Activated CD4-positive, alpha-beta T cell treated with anti-CD3 and anti-CD28 coated beads, Interleukin-2, amount 10 ng/mL, durations not matched to agents 7 days and 5 days (primary cell): Measurements from ENCODE around the gene MYO9B. TPM values are rescaled to one million over a fixed set of nuclear protein-coding genes. Genes with fewer than 3 reads are reported as not detected.

ENCODE experiments used
- CTCF ChIA-PET: fragments of 350-600 bp; sonication (Branson Sonifier 250); formaldehyde crosslinking; loops from one replicate; lab custom pipeline; 2021; ENCODE audit warnings: antibody characterized with exemption; lab: Charles Lee
- POLR2A ChIA-PET: fragments of 350-600 bp; sonication (Branson Sonifier 250); formaldehyde crosslinking; loops from one replicate; lab custom pipeline; 2021; ENCODE audit warnings: antibody characterized with exemption; lab: Charles Lee
- DNase-seq: peaks from one replicate; pipeline ENCODE4 v3.0.0-alpha.2; 2020
- H3K27ac Mint-ChIP-seq: one replicate; pipeline ENCODE4 v1.8.0; 2021; ENCODE audit warnings: mild to moderate bottlenecking, moderate library complexity, mixed read lengths
- H3K27me3 Mint-ChIP-seq: one replicate; pipeline ENCODE4 v1.8.0; 2021; ENCODE audit warnings: mixed read lengths
- H3K36me3 Mint-ChIP-seq: one replicate; pipeline ENCODE4 v1.8.0; 2021; ENCODE audit warnings: low read depth, mixed read lengths
- H3K4me1 Mint-ChIP-seq: one replicate; pipeline ENCODE4 v1.8.0; 2021; ENCODE audit warnings: mixed read lengths
- H3K4me3 Mint-ChIP-seq: one replicate; pipeline ENCODE4 v1.8.0; 2021; ENCODE audit warnings: mild to moderate bottlenecking, moderate library complexity, mixed read lengths
- H3K9me3 Mint-ChIP-seq: one replicate; pipeline ENCODE4 v1.8.0; 2021; ENCODE audit warnings: mixed read lengths
- total RNA-seq, 2 experiments: library from RNA; stranded (reverse); gene quantifications; one replicate each; pipeline ENCODE4 v1.2.3, GENCODE V29; 2021

The MYO9B gene
- total RNA-seq, 2 experiments from 2014 or later: 217 to 218 TPM

DNA sequence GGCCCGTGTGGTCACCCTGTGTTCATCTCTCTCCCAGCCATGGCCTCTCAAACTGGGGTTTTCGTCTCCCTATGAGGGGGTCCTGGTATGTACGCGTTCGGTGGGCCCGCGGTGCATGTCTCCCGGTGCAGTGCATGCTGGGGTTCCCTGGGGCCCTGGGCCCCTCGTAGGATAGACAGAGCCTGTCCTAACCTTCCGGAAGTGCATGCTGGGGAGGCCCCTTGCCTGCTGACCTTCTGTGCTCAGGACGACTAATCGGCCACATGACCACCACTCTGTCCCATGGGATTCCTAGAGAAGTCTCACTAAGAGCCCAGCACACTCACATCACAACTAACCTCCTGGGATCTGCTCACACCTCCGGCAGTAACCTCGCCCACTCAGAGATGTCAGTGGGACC is 134.7 kb downstream of the MYO9B start:
- H3K9me3 Mint-ChIP-seq: no peaks in the 10 kb centered on the region
- CTCF ChIA-PET: interaction anchor here (1.4 kb wide), 1 partner anchor 13 kb away, joined by 3 read pairs; no protein-coding TSS in a partner anchor
- no peaks in the 10 kb centered on the region for H3K27me3 Mint-ChIP-seq
- H3K27ac Mint-ChIP-seq: no peak overlapping the region
- POLR2A ChIA-PET: no interaction called here
- DNase-seq: no peak
- H3K4me1 Mint-ChIP-seq: peaks cover 25% of the 10 kb centered on the region
- H3K4me3 Mint-ChIP-seq: no peak overlapping the region
- H3K36me3 Mint-ChIP-seq: peaks cover 38% of the 10 kb centered on the region

DNA sequence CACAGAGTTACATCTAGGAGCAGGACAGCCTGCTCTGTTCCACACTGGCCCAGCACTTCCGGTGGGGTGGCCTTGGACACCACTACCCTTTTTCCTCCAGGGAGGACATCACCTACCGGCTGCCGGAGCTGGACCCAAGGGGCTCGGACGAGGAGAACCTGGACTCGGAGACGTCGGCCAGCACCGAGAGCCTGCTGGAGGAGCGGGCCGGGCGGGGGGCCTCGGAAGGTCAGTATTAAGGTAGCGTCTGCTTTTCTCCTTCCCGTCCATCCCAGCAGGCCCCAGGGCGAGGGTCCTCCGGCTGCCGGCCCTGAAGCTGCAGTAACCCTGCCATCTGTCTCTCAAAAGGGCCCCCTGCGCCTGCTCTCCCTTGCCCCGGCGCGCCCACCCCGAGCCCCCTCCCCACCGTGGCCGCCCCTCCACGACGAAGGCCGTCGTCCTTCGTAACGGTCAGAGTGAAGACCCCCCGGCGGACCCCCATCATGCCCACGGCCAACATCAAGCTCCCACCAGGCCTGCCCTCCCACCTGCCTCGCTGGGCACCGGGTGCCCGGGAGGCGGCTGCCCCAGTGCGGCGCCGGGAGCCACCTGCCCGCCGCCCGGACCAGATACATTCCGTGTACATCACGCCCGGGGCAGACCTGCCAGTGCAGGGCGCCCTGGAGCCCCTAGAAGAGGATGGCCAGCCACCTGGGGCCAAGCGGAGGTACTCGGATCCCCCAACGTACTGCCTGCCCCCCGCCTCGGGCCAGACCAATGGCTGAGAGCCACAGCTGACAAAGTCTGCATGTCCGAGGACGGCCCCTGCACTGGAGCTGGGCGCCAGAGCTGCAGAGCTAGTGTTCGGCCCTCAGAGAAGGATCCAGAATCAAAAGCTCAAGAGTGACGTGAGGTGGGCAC is 136.2 kb downstream of the MYO9B start:
- Mint-ChIP-seq H3K27ac (no peak overlapping the region), H3K4me1 (peaks cover 35% of the 10 kb centered on the region), H3K4me3 (no peak overlapping the region), H3K27me3 (no peaks in the 10 kb centered on the region), H3K36me3 (peaks cover 36% of the 10 kb centered on the region), H3K9me3 (no peaks in the 10 kb centered on the region)
- no peak for DNase-seq
- ChIA-PET POLR2A (no interaction called here), CTCF (interaction anchor here (1.4 kb wide), 1 partner anchor 12 kb away, joined by 3 read pairs; no protein-coding TSS in a partner anchor)

GRCh38 chr19:17213334-17213733 is 137.8 kb downstream of the MYO9B start:
- ChIA-PET POLR2A (no interaction called here), CTCF (no interaction called here)
- no peak overlapping the region for H3K4me3 Mint-ChIP-seq
- peaks cover 43% of the 10 kb centered on the region for H3K36me3 Mint-ChIP-seq
- H3K4me1 Mint-ChIP-seq: peaks cover 35% of the 10 kb centered on the region
- H3K9me3 Mint-ChIP-seq: no peaks in the 10 kb centered on the region
- DNase-seq: no peak
- H3K27me3 Mint-ChIP-seq: no peaks in the 10 kb centered on the region
- H3K27ac Mint-ChIP-seq: no peak overlapping the region

- Mint-ChIP-seq H3K4me3 (peak overlapping the region; percentile 76), H3K9me3 (no peaks in the 10 kb centered on the region), H3K27ac (peak overlapping the region; percentile 98), H3K4me1 (peaks cover 25% of the 10 kb centered on the region), H3K36me3 (peaks cover 38% of the 10 kb centered on the region), H3K27me3 (no peaks in the 10 kb centered on the region)
- ChIA-PET CTCF (interaction anchor here (0.5 to 1.7 kb wide), 9 partner anchors 9 to 121 kb away, joined by 3 to 5 read pairs (median 3); partner anchors contain the start of gene DDA1), POLR2A (interaction anchor here (1.1 to 1.4 kb wide), 2 partner anchors 52 to 138 kb away, joined by 3 to 5 read pairs; partner anchors contain the start of gene BABAM1)
- no peak for DNase-seq
Observed at GRCh38 chr19:17214508-17215126, 139.0 kb downstream of the MYO9B start.

DNA sequence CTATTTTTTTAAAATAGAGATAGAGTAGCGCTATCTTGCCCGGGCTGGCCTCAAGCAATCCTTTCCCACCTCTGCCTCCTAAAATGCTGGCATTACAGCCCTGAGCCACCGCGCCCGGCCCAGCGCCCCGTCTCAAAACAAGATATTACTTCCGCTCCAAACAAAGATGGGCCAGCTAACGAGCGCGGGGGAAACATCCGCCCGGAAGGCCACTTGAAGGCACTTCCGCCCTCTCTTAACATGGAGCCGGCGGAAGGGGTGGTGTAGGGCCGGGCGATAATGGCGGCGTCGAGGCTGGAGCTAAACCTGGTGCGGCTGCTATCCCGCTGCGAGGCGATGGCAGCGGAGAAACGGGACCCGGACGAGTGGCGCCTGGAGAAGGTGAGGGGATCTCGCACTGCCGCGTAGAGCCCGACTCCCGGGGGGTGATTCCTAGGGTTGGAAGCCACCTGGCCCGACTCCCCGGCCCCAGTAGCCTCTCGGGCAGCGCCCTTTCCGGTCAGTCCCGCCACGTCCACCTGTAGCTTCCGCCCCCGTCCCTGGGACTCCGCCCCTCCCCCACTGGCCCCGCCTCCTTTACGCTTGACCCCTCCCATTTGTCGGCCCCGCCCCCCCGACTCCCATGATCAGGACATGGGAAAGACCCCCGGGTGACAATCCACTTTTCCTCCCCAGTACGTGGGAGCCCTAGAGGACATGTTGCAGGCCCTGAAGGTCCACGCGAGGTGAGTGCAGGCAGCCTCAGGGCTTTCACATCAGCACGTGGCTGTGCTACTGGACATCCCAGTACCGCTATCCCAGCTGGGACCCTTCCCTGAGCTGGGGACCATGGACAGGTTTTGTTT is 139.8 kb downstream of the MYO9B start, which contains the start of gene USE1:
USE1 (plus strand) TSS at position 231 of the 845 bp plus-strand sequence; CDS start at position 280, 49 bp downstream.
- H3K36me3 Mint-ChIP-seq: peaks cover 36% of the 10 kb centered on the region
- H3K9me3 Mint-ChIP-seq: no peaks in the 10 kb centered on the region
- POLR2A ChIA-PET: interaction anchor here (1.1 to 1.4 kb wide), 3 partner anchors 11 to 138 kb away, joined by 3 to 5 read pairs (median 3); partner anchors contain the start of genes BABAM1 and OCEL1
- H3K27ac Mint-ChIP-seq: peak within 1 kb of the TSS; percentile 98
- no peaks in the 10 kb centered on the region for H3K27me3 Mint-ChIP-seq
- peaks cover 21% of the 10 kb centered on the region for H3K4me1 Mint-ChIP-seq
- peak within 1 kb of the TSS; percentile 76 for H3K4me3 Mint-ChIP-seq
- peak; percentile 93 for DNase-seq
- CTCF ChIA-PET: interaction anchor here (0.6 to 1.7 kb wide), 10 partner anchors 10 to 1145 kb away, joined by 3 to 5 read pairs (median 4); partner anchors contain the start of genes DDA1 and OCEL1

- peak overlapping the region; percentile 76 for H3K4me3 Mint-ChIP-seq
- H3K27ac Mint-ChIP-seq: peak overlapping the region; percentile 98
- H3K36me3 Mint-ChIP-seq: peaks cover 34% of the 10 kb centered on the region
- H3K27me3 Mint-ChIP-seq: no peaks in the 10 kb centered on the region
- ChIA-PET POLR2A (interaction anchor here (1.1 to 1.3 kb wide), 2 partner anchors 10 to 139 kb away, joined by 3 to 5 read pairs; partner anchors contain the start of gene OCEL1), CTCF (interaction anchor here (0.7 to 1.7 kb wide), 4 partner anchors 10 to 1145 kb away, joined by 4 to 5 read pairs (median 5); partner anchors contain the start of gene OCEL1)
- no peak for DNase-seq
- no peaks in the 10 kb centered on the region for H3K9me3 Mint-ChIP-seq
- H3K4me1 Mint-ChIP-seq: peaks cover 21% of the 10 kb centered on the region
Observed at GRCh38 chr19:17216058-17216670, 140.6 kb downstream of the MYO9B start.

GRCh38 chr19:17219286-17219685 is 143.7 kb downstream of the MYO9B start:
- POLR2A ChIA-PET: no interaction called here
- Mint-ChIP-seq H3K27ac (no peak overlapping the region), H3K4me3 (no peak overlapping the region), H3K9me3 (no peaks in the 10 kb centered on the region), H3K4me1 (peaks cover 20% of the 10 kb centered on the region), H3K36me3 (peaks cover 22% of the 10 kb centered on the region), H3K27me3 (no peaks in the 10 kb centered on the region)
- CTCF ChIA-PET: interaction anchor here (0.5 to 0.6 kb wide), 3 partner anchors 42 to 355 kb away, joined by 3 read pairs; no protein-coding TSS in a partner anchor
- DNase-seq: no peak

- POLR2A ChIA-PET: no interaction called here
- Mint-ChIP-seq H3K27ac (no peak overlapping the region), H3K27me3 (no peaks in the 10 kb centered on the region), H3K4me3 (no peak overlapping the region), H3K9me3 (no peaks in the 10 kb centered on the region), H3K4me1 (peaks cover 11% of the 10 kb centered on the region), H3K36me3 (peaks cover 20% of the 10 kb centered on the region)
- CTCF ChIA-PET: interaction anchor here (0.6 kb wide), 2 partner anchors 235 to 794 kb away, joined by 3 to 6 read pairs; no protein-coding TSS in a partner anchor
- DNase-seq: no peak
Observed at GRCh38 chr19:17220207-17220758, 144.7 kb downstream of the MYO9B start.

DNA sequence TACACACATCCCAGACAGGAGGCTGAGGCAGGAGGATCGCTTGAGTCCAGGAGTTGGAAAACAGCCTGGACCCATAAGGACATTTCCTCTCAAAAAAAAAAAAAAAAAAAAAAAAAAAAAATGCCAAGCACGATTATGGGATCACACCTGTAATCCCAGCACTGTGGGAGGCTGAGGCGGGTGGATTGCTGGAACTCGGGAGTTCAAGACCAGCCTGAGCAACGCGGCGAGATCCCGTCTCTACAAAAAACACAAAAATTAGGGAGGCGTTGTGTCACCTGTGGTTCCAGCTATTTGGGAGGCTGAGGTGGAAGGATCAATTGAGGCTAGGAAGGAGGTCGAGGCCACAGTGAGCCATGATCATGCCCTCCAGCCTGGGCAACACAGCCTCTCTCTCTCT is 149.5 kb downstream of the MYO9B start:
- Mint-ChIP-seq H3K9me3 (no peaks in the 10 kb centered on the region), H3K36me3 (peaks cover 2% of the 10 kb centered on the region), H3K27me3 (no peaks in the 10 kb centered on the region), H3K27ac (peak overlapping the region; percentile 54), H3K4me3 (peak overlapping the region; percentile 60), H3K4me1 (peaks cover 8% of the 10 kb centered on the region)
- DNase-seq: no peak
- ChIA-PET POLR2A (no interaction called here), CTCF (interaction anchor here (0.7 to 1.7 kb wide), 2 partner anchors 9 to 1622 kb away, joined by 3 to 5 read pairs; partner anchors contain the start of gene USE1)

GRCh38 chr19:17226002-17226933 is 150.7 kb downstream of the MYO9B start, which contains the start of gene OCEL1:
OCEL1 (plus strand) TSS chr19:17226226; CDS start chr19:17226248, 22 bp downstream.
- peak within 1 kb of the TSS; percentile 80 for H3K4me3 Mint-ChIP-seq
- CTCF ChIA-PET: interaction anchor here (0.7 to 2.6 kb wide), 6 partner anchors 9 to 240 kb away, joined by 3 to 13 read pairs (median 4); partner anchors contain the start of gene USE1
- H3K4me1 Mint-ChIP-seq: peaks cover 8% of the 10 kb centered on the region
- POLR2A ChIA-PET: interaction anchor here (0.6 to 1.4 kb wide), 3 partner anchors 9 to 254 kb away, joined by 3 to 5 read pairs (median 3); no protein-coding TSS in a partner anchor
- peak within 1 kb of the TSS; percentile 96 for H3K27ac Mint-ChIP-seq
- no peaks in the 10 kb centered on the region for H3K9me3 Mint-ChIP-seq
- H3K36me3 Mint-ChIP-seq: peaks cover 2% of the 10 kb centered on the region
- no peaks in the 10 kb centered on the region for H3K27me3 Mint-ChIP-seq
- peak; percentile 98 for DNase-seq
